GM19193 (cell line): ENCODE data around the gene CLIC3.

ENCODE experiments used
- POLR2A ChIP-seq: IDR thresholded peaks from 4 replicates; pipeline ENCODE4 v1.6.1; 2011; ENCODE audit not compliant: insufficient read depth, insufficient read length; ENCODE audit errors: extremely low read depth

The CLIC3 gene

GRCh38 chr9:136960212-136960937 lies 36.0 kb downstream of the CLIC3 start:
- TF ChIP-seq POLR2A: no peak

DNA sequence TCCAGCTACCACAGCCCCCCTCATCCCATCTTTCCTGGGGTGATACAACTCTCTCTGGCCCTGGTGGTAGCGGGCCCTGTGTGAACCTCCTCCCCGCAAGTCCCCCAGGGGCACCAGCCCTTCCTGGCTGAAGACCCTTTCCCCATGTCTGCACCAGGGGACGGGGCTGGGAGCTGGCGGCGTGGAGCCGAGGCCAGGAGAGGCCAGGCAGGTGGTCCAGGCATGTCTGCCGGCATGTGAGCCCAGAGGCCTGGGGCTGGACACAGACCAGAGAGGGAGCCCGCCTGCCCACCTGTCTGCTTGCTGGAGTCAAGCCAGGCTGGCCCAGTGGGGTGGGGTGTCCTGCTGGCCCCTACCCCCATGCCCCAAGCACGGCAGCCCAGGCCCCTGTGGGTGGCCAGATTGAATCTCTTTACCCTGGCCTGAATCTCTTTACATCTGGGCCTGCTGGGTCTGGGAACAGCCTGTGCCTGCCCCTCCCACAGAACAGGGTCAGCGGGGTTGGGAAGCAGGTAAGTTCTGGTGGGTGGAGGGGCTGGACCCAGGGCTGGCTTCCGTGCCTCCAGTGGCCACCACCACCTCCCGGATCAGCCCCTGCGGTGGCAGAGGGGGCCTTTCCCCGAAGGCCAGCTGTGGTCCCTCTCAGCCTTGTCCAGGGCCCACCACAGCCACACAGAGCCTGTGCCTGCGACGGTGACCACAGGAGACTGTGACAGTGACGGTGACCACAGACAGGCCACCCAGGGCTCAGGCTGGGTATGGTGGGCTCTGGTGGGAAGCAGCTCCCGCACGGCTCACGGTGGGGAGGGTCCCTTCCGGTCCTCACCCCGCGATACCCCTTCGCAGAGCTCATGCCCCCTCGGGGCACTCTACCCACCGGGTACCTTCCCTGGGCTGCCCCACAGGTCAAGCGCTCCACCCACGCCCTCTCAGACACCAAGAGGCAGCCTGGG lies 37.2 kb downstream of the CLIC3 start:
- TF ChIP-seq POLR2A: no peak

DNA sequence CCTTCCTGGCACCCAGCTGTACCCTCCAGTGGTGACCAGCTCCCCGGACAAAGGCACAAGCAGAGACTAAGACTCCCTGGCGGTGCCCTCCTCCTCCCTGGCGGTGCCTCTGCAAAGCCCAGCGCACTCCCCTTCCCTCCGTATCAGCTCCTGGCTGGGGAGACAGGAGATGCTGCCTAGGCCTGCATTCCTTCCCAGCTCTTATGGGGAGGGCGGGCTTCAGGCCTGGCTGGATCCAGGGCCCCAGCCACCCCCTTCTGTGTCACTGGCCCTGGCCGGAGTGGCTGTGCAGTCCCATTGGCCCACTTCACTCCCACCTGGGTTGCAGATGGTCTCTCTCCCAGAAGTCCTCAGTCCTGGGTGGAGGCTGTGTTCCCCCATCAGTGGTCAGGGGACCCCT lies 37.9 kb downstream of the CLIC3 start:
- TF ChIP-seq POLR2A: no peak

GRCh38 chr9:136957901-136958300 lies 38.5 kb downstream of the CLIC3 start:
- TF ChIP-seq POLR2A: no peak

DNA sequence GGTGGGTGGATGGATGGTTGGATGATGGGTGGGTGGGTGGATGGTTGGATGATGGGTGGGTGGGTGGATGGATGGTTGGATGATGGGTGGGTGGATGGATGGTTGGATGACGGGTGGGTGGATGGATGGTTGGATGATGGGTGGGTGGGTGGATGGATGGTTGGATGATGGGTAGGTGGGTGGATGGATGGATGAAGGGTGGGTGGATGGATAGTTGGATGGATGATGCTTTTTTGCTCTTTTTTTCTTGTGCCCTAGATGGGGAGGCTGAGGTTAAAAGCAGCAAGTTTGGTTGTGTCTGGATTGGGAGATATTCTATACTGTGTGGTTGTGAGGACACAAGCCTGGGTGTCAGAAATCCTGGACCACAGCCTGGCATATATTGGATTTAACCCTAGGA lies 38.9 kb downstream of the CLIC3 start:
- TF ChIP-seq POLR2A: no peak

- no peak for TF ChIP-seq POLR2A
These were observed 39.8 kb downstream of the CLIC3 start for GRCh38 chr9:136956604-136957003.

- TF ChIP-seq POLR2A: no peak
These were observed 40.4 kb downstream of the CLIC3 start for GRCh38 chr9:136955943-136956335.

- TF ChIP-seq POLR2A: no peak
These were observed 41.0 kb downstream of the CLIC3 start for GRCh38 chr9:136955202-136955942.

- no peak for TF ChIP-seq POLR2A
These were observed 41.9 kb downstream of the CLIC3 start for GRCh38 chr9:136954270-136955083.

GRCh38 chr9:136953771-136954269 lies 42.5 kb downstream of the CLIC3 start:
- TF ChIP-seq POLR2A: no peak

- TF ChIP-seq POLR2A: no peak
These were observed 43.2 kb downstream of the CLIC3 start for GRCh38 chr9:136952876-136953770.

DNA sequence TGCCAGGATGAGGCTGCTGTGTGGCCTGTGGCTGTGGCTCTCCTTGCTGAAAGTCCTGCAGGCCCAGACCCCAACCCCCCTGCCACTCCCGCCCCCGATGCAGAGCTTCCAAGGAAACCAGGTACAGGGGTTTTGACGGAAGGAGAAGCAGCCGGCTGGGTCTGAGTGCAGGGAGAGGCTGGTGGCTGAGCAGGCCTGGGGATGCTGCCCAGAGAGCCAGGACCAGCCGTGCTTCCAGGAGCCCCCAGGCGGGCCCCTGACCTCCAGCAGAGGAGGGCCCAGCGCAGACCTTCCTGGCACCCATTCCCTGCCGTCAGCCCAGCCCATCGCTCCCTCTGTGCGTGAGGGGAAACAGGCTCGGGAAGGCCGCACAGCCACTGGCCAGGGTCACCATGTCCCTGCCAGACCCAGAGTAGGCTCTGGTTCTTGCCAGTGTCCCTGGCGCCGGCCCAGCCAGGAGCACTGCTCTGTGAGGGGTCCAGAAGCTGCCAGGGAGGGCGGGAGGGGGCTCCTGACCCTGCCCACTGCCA lies 44.0 kb downstream of the CLIC3 start:
- no peak for TF ChIP-seq POLR2A

- no peak for TF ChIP-seq POLR2A
These were observed 44.6 kb downstream of the CLIC3 start, which contains the start of gene LCN12 for GRCh38 chr9:136951541-136952320. Gene LCN12, plus strand, starts transcription at chr9:136952273. Its CDS starts 55 bp downstream, at chr9:136952328.
